ENCODE measurements around the gene CHRM5. TPM values are rescaled to one million over a fixed set of nuclear protein-coding genes. Genes with fewer than 3 reads are reported as not detected.

CHRM5 gene
- total and polyA plus RNA-seq, 9 of the 15 experiments (the other 6 are each of a cell fraction or from before 2014, with no cell fraction given) = not detected

- H3K27me3 ChIP-seq (ENCODE audit: control insufficient read depth in 2 of 2, insufficient read depth in 2 of 2, low read length in 2 of 2) = peaks cover 4 to 9% of the 10 kb centered on the region in 2 experiments; a peak in 4 of 5 replicates
- H2AFZ ChIP-seq (ENCODE audit: low read depth, low read length) = no peak overlapping the region
- no peaks in the 10 kb centered on the region for H3K9me3 ChIP-seq (replicated peaks; ENCODE audit: control insufficient read depth, insufficient read depth, low read depth, low read length)
- intact Hi-C loops (cut with micrococcal nuclease) = no loop called here
- no peak overlapping the region for H3K4me3 ChIP-seq
- no peaks in the 10 kb centered on the region for H3K4me1 ChIP-seq (replicated peaks in 1 of 2; ENCODE audit: control insufficient read depth in 2 of 2, insufficient read depth in 2 of 2, low read length in 2 of 2)
- POLR2A ChIA-PET = no interaction called here
- no peaks in the 10 kb centered on the region for H3K79me2 ChIP-seq (ENCODE audit: control insufficient read depth, insufficient read depth, low read length)
- FAIRE-seq (no peak), ATAC-seq (no peak), DNase-seq (ENCODE audit: extremely low read depth in 1 of 4, low spot score in 3 of 4) (no peak)
- H3K9ac ChIP-seq (ENCODE audit: insufficient read depth in 1 of 2, low read depth in 2 of 2, low read length in 2 of 2) = no peak overlapping the region
- no peak overlapping the region for H3K27ac ChIP-seq (ENCODE audit: extremely low read depth, low read depth, low read length)
- no TSS peak for BruUV-seq (replicated peaks)
- H4K20me1 ChIP-seq (replicated peaks; ENCODE audit: control insufficient read depth, insufficient read depth, low read length) = no peaks in the 10 kb centered on the region
- TF ChIP-seq HSF4 (CRISPR knock-in tag; IDR thresholded peaks at IDR 0.05; ENCODE audit: borderline replicate concordance) (no peak), CREB5 (CRISPR knock-in tag; IDR thresholded peaks at IDR 0.05) (no peak), SFPQ (IDR thresholded peaks at IDR 0.05; ENCODE audit: low read depth, low read length) (no peak), UBTF (IDR thresholded peaks at IDR 0.05; ENCODE audit: borderline replicate concordance in 1 of 2, low read depth in 2 of 2, low read length in 2 of 2) (no peak), TBP (optimal IDR thresholded peaks at IDR 0.05; ENCODE audit: low read depth, low read length) (no peak)
- CTCF ChIA-PET (ENCODE audit: low intra/inter-chr PET ratio) = no interaction called here
- no peaks in the 10 kb centered on the region for H3K36me3 ChIP-seq (ENCODE audit: control insufficient read depth, insufficient read depth, low read length)
- no peaks in the 10 kb centered on the region for H3K9me1 ChIP-seq (ENCODE audit: control insufficient read depth, insufficient read depth, low read length)
- no peak overlapping the region for H3K4me2 ChIP-seq (ENCODE audit: insufficient read depth, low read length)
- in situ Hi-C loops (cut with MboI) = no loop called here
- 7% methylated on average over 9 of the region's 9 CpGs for whole genome bisulfite sequencing (ENCODE audit: insufficient coverage, low coverage, missing lambda C conversion rate)
Observed at GRCh38 chr15:34013746-34014145, 45.4 kb downstream of the CHRM5 start.

All from K562 (cell line).